GM19099 (cell line): Measurements from ENCODE around the gene NPIPA5.
"Not testable (repeated sequence)": the region's sequence is repeated elsewhere in the genome, so short reads cannot be mapped to it uniquely, and the experiment has no call there.

Experiments
- POLR2A ChIP-seq: IDR thresholded peaks from 3 replicates; pipeline ENCODE4 v1.6.1; 2011; ENCODE audit warnings: low read depth; ENCODE audit not compliant: insufficient read length; ENCODE audit errors: extremely low read depth

NPIPA5 gene

GRCh38 chr16:15378194-15378593 lies at the start of gene NPIPA5:
Gene NPIPA5, minus strand, starts transcription at chr16:15378294. Its CDS starts 0 bp downstream, at chr16:15378294.
- not testable (repeated sequence) for TF ChIP-seq POLR2A

GRCh38 chr16:15427648-15428239 lies 49.6 kb upstream of the NPIPA5 start:
- TF ChIP-seq POLR2A: no peak

GRCh38 chr16:15426796-15427195 lies 48.7 kb upstream of the NPIPA5 start:
- TF ChIP-seq POLR2A: no peak

DNA sequence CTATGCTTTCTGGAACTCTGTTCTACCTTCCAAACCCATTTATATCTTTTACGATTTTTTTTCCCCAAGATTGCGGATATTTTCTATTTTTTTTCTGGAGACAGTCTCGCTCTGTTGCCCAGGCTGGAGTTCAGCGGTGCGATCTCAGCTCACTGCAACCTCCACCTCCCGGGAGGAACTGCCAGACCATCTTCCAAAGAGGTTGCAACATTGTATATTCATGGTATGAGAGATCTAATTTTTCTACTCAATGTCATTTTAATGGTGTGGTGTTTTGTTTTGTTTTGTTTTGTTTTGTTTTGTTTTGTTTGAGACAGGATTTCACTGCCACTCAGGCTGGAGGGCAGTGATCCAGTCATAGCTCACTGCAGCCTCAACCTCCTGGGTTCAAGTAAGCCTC lies 47.8 kb upstream of the NPIPA5 start:
- TF ChIP-seq POLR2A: no peak

- TF ChIP-seq POLR2A: no peak
These were observed 44.1 kb upstream of the NPIPA5 start for GRCh38 chr16:15422222-15422621.

GRCh38 chr16:15418206-15418605 lies 40.1 kb upstream of the NPIPA5 start:
- no peak for TF ChIP-seq POLR2A

- TF ChIP-seq POLR2A: no peak
These were observed 39.1 kb upstream of the NPIPA5 start for GRCh38 chr16:15417197-15417596.

DNA sequence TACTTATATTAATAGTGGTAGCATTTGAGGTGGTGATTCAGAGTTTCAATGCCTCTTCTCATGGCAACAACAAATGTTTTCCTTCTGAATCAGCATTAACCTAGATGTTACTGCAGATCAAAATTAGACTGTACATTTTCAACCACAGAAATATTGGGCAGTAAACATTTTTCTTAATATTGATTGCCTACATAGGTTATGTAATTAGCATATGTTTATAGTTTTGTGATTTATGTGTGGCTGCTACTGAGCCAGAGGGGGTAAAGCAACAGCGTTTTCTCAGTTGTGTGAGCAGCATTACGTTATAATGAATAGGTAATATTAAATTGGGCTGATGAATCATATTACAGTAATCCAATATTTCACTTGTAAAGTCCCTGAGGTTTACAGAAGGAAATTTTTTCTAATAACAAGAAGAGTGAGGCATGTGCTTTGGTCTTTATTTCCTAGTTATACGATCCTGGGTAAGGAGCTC lies 37.5 kb upstream of the NPIPA5 start:
- TF ChIP-seq POLR2A: no peak

DNA sequence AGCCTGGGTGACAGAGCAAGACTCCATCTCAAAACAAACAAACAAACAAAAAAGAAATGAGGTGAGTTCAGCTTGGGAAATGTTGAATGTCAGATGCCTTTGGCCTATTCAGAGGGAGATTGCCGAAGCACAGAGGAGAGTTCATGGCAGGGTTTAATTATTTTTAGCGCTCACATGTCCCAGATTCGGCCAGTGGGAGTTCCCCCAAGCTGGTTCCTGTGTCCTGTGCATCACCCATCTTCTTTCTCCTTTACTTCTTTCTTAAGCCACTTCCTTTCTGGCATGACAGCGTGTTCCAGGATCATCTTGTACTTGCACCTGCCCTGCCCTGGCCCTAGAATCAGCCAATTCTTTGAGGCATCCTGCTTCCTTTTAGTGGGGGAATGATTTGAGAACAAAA lies 26.7 kb upstream of the NPIPA5 start:
- no peak for TF ChIP-seq POLR2A

DNA sequence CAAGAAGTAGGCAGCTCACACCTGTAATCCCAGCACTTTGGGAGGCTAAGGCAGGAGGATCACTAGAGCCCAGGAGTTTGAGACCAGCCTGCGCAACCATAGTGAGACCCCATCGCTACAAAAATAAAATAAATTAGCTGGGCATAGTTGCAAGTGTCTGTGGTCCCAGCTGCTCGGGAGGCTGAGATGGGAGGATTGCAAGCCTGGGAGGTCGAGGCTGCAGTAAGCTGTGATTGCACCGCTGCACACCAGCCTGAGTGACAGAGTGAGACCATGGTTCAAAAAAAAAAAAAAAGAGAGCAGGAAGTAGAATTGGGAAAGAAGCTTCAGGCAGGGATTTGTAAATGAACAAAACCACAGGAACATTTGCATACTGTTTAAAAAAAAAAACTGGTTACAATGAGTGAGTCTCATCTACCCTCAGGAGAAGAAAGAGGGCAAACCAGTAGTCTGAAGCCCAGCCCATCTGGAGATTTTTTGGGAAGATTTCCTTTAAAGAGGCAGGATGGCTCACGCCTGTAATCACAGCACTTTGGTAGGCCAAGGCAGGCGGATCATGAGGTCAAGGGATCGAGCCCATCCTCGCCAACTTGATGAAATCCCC lies 25.4 kb upstream of the NPIPA5 start:
- TF ChIP-seq POLR2A: no peak

DNA sequence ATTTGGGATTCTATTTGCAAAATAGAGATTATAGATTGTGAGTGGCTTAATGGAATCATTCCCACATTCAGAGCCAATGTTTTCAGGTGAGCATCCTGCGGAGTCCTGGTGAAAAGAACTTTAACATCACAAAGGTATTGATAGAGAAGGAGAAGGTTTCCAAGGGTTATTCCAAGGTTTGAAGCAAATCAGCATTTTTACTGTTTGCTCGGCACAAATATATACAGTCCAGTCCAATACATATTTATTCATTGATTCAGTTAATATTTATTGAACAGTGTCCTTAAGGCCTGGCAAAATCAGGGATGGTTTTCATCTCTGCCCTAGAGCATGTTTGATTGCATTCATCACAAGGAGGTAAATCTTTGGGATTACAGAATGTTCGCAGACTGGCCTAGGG lies 23.9 kb upstream of the NPIPA5 start:
- TF ChIP-seq POLR2A: no peak

DNA sequence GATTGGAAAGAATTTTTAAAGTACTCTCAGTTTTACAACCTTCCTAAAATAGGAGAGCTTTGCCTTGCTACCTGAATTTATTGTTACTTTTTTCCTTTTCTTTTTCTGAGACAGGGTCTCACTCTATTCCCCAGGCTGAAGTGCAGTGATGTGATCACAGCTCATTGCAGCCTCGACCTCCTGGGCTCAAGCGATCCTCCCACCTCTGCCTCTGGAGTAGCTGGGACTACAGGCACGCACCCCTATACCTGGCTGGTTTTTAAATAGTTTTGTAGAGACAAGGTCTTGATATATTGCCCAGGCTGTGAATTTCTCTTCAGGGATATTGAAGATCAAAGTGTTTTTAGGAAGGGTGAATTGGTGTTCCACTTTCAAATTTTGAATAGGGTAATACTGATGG lies 21.2 kb upstream of the NPIPA5 start:
- no peak for TF ChIP-seq POLR2A

GRCh38 chr16:15398618-15399316 lies 20.7 kb upstream of the NPIPA5 start:
- TF ChIP-seq POLR2A: no peak

DNA sequence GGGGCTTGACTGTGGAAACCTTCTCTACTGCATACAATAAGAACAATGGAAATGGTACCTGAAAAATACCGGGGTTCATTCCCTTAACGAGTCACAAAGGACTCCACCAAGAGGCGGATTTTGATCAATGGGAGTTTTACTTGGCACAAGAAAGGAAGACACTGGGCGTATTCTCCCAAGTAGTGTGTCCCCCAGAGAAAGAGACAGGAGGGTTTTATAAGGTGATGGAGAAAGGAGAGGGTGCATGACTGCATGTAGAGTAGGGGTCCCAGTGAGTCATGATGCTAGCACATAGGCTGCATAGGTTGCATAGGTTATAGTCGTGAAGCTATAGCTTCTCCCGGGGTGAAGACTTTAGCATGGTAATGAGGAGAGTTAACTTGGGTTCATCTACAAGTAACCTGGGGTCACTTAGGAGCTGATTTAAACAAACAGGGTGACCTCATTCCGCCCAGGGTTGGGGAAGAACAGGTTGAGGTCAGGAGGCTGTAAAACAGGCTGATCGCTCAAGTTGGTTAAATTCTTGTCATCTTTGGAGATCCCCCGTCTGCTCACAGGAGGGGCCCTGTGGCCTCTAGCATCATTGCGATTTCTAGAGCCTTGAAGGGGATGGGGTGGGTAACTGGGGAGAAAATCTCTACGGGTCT lies 19.0 kb upstream of the NPIPA5 start:
- no peak for TF ChIP-seq POLR2A

- TF ChIP-seq POLR2A: not testable (repeated sequence)
These were observed 17.8 kb upstream of the NPIPA5 start, which contains the start of gene MPV17L for GRCh38 chr16:15395631-15396508. Gene MPV17L, plus strand, starts transcription at chr16:15395754. Its CDS starts 144 bp downstream, at chr16:15395898.
